Activated B cell treated with CpG ODN at 0.5 μM for 24 hours (primary cell): ENCODE data around the gene CDH15. TPM values are rescaled to one million over a fixed set of nuclear protein-coding genes. Genes with fewer than 3 reads are reported as not detected.
A peak's percentile ranks its signal among the peaks of the same experiment; 100 is the strongest.
"Not testable (repeated sequence)": the region's sequence is repeated elsewhere in the genome, so short reads cannot be mapped to it uniquely, and the experiment has no call there.

Experiments used
- ATAC-seq: fragments of 200-7000 bp; cut with Tn5 transposase; one replicate; pipeline ENCODE4 v1.10.0; 2021; ENCODE audit warnings: low read depth, mild to moderate bottlenecking, moderate library complexity
- CTCF ChIA-PET: fragments of 350-600 bp; sonication (Branson Sonifier 250); formaldehyde crosslinking; loops from one replicate; lab custom pipeline; 2021; ENCODE audit warnings: antibody characterized with exemption; lab: Charles Lee
- POLR2A ChIA-PET: fragments of 350-600 bp; sonication (Branson Sonifier 250); formaldehyde crosslinking; loops from one replicate; lab custom pipeline; 2021; ENCODE audit warnings: antibody characterized with exemption; lab: Charles Lee
- DNase-seq: peaks from one replicate; pipeline ENCODE4 v3.0.0; 2022
- H3K27ac Mint-ChIP-seq: one replicate; pipeline ENCODE4 v1.8.0; 2020; ENCODE audit warnings: mixed read lengths
- H3K27me3 Mint-ChIP-seq: one replicate; pipeline ENCODE4 v1.8.0; 2021; ENCODE audit warnings: mixed read lengths
- H3K36me3 Mint-ChIP-seq: one replicate; pipeline ENCODE4 v1.8.0; 2021; ENCODE audit warnings: low read depth, mixed read lengths
- H3K4me1 Mint-ChIP-seq: one replicate; pipeline ENCODE4 v1.8.0; 2021; ENCODE audit warnings: mixed read lengths
- H3K4me3 Mint-ChIP-seq: one replicate; pipeline ENCODE4 v1.8.0; 2020; ENCODE audit warnings: mild to moderate bottlenecking, mixed read lengths
- H3K9me3 Mint-ChIP-seq: one replicate; pipeline ENCODE4 v1.8.0; 2020; ENCODE audit warnings: mixed read lengths
- intact Hi-C: fragments of 100-400 bp; cut with micrococcal nuclease; formaldehyde crosslinking; loops from one replicate; pipeline ENCODE4 v1.15.1; 2024
- total RNA-seq: library from RNA; stranded (reverse); gene quantifications from 2 replicates; pipeline ENCODE4 v1.2.3, GENCODE V29; 2022
- TF ChIP-seq, protein P1 (sequence below): fragments of 200-600 bp; IDR thresholded peaks from one replicate; pipeline ENCODE4 v1.8.0; 2022; ENCODE audit warnings: antibody characterized with exemption, mild to moderate bottlenecking

The CDH15 gene
- total RNA-seq, 1 donor from 2014 or later, result not detected

DNA sequence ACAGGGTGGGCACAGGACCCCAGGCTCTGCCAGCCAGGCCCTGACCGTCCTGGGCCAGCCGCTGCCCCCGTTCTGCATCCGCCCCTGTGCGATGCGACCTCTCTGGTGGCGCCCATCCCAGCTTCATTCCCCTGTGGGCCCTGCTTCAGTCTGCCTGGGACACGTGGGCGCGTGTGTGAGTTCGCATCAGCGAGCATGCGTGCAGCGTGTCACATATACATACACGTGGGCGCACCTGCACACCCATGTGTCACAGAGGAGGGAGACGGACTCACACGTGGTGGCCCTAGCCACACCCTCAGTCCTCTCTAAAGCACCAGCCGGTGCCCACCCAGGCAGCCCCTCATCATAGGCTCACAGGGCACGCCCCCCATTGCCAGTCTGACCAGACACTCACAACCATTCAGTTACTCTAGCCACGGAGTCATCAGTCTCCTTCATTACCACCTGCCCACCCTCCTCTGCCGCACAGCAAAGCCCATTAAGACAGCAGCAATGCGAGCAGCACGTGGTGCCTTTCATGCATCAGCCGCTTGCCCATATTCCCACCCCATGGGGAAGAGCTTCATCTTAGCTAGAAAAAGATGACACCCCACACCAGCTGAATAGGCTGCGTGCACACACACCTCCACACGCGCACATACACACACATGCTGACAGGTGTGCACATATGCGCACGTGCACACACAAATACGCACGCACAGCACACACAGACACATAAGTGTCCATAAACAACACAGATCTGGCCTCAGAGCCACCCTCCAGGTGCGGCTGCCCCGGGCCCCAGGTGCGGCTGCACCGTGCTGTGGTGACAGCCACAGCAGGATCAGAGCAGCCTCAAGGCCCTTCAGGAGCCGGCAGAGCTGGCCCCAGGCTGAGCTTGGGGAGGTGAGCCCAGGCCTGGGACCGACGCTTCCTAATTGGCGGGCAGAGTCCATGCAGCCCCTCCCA, 9.5 kb upstream of the CDH15 start:
- Mint-ChIP-seq H3K9me3 (no peaks in the 10 kb centered on the region), H3K27ac (no peak overlapping the region), H3K36me3 (no peaks in the 10 kb centered on the region), H3K4me3 (peak overlapping the region; percentile 15), H3K27me3 (peaks cover 3% of the 10 kb centered on the region), H3K4me1 (peaks cover 18% of the 10 kb centered on the region)
- intact Hi-C loops, result no loop called here
- POLR2A ChIA-PET, result no interaction called here
- ATAC-seq (no peak), DNase-seq (no peak)
- TF ChIP-seq, protein P1, sequence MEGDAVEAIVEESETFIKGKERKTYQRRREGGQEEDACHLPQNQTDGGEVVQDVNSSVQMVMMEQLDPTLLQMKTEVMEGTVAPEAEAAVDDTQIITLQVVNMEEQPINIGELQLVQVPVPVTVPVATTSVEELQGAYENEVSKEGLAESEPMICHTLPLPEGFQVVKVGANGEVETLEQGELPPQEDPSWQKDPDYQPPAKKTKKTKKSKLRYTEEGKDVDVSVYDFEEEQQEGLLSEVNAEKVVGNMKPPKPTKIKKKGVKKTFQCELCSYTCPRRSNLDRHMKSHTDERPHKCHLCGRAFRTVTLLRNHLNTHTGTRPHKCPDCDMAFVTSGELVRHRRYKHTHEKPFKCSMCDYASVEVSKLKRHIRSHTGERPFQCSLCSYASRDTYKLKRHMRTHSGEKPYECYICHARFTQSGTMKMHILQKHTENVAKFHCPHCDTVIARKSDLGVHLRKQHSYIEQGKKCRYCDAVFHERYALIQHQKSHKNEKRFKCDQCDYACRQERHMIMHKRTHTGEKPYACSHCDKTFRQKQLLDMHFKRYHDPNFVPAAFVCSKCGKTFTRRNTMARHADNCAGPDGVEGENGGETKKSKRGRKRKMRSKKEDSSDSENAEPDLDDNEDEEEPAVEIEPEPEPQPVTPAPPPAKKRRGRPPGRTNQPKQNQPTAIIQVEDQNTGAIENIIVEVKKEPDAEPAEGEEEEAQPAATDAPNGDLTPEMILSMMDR, result no peak
- CTCF ChIA-PET, result no interaction called here

GRCh38 chr16:89163297-89163696, 8.3 kb upstream of the CDH15 start:
- CTCF ChIA-PET, result interaction anchor here (1.1 kb wide), 1 partner anchor 426 kb away, joined by 4 read pairs; no protein-coding TSS in a partner anchor
- Mint-ChIP-seq H3K4me3 (no peak overlapping the region), H3K27ac (no peak overlapping the region), H3K9me3 (no peaks in the 10 kb centered on the region), H3K27me3 (peaks cover 3% of the 10 kb centered on the region), H3K4me1 (peaks cover 23% of the 10 kb centered on the region), H3K36me3 (no peaks in the 10 kb centered on the region)
- TF ChIP-seq, protein P1, result no peak
- ATAC-seq (no peak), DNase-seq (no peak)
- intact Hi-C loops, result no loop called here
- POLR2A ChIA-PET, result interaction anchor here (0.7 kb wide), 1 partner anchor 150 kb away, joined by 4 read pairs; no protein-coding TSS in a partner anchor

DNA sequence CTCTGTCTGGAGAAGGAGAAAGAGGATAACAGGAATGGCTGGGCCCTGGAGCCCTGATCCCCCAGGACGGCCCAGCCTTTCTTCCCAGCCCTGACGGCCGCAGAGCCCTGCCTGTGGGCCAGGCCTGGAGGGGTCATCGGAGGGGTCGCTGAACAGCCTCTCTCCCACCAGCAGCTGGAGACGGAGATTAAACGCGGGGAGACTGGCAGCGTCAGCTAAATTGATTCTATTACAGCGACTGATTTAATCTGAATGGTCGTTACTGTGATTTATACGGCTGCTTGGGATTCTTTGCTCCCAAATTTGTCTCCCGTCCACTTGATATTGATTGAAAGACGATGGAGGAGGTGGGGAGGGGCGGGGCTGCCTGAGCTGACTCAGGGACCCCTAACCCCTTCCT, 7.1 kb upstream of the CDH15 start:
- no peak overlapping the region for H3K27ac Mint-ChIP-seq
- peaks cover 23% of the 10 kb centered on the region for H3K4me1 Mint-ChIP-seq
- ChIA-PET CTCF (interaction anchor here (1.0 to 1.1 kb wide), 2 partner anchors 427 kb away, joined by 3 to 4 read pairs; no protein-coding TSS in a partner anchor), POLR2A (interaction anchor here (0.6 kb wide), 1 partner anchor 279 kb away, joined by 5 read pairs; no protein-coding TSS in a partner anchor)
- peaks cover 3% of the 10 kb centered on the region for H3K27me3 Mint-ChIP-seq
- intact Hi-C loops, result no loop called here
- H3K9me3 Mint-ChIP-seq, result no peaks in the 10 kb centered on the region
- H3K36me3 Mint-ChIP-seq, result no peaks in the 10 kb centered on the region
- DNase-seq (no peak), ATAC-seq (no peak)
- TF ChIP-seq, protein P1, result no peak
- no peak overlapping the region for H3K4me3 Mint-ChIP-seq

GRCh38 chr16:89164847-89165680, 6.5 kb upstream of the CDH15 start:
- ATAC-seq (no peak), DNase-seq (no peak)
- H3K9me3 Mint-ChIP-seq, result no peaks in the 10 kb centered on the region
- TF ChIP-seq, protein P1, result no peak
- peaks cover 3% of the 10 kb centered on the region for H3K27me3 Mint-ChIP-seq
- intact Hi-C loops, result no loop called here
- ChIA-PET POLR2A (interaction anchor here (0.6 kb wide), 1 partner anchor 279 kb away, joined by 5 read pairs; no protein-coding TSS in a partner anchor), CTCF (interaction anchor here (1.0 kb wide), 1 partner anchor 428 kb away, joined by 3 read pairs; no protein-coding TSS in a partner anchor)
- no peak overlapping the region for H3K27ac Mint-ChIP-seq
- H3K4me1 Mint-ChIP-seq, result peaks cover 23% of the 10 kb centered on the region
- H3K36me3 Mint-ChIP-seq, result no peaks in the 10 kb centered on the region
- no peak overlapping the region for H3K4me3 Mint-ChIP-seq

DNA sequence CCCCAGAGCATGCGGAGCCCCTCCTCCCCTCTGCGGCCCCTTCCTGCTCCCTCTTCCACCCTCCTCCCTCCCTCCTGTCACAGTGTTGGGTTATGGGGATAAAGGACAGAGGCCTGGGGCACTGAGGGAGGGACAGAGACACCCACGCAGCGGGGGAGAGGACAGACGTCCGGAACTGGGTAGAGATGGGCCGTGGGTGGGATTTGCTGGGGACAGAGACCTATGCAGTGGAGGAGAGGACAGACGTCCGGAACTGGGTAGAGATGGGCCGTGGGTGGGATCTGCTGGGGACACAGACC, 5.9 kb upstream of the CDH15 start:
- intact Hi-C loops, H3K27ac Mint-ChIP-seq, POLR2A ChIA-PET, H3K27me3 Mint-ChIP-seq, H3K4me3 Mint-ChIP-seq, H3K9me3 Mint-ChIP-seq, DNase-seq, H3K36me3 Mint-ChIP-seq, ATAC-seq: not testable (repeated sequence)
- CTCF ChIA-PET, result interaction anchor here (1.0 kb wide), 1 partner anchor 428 kb away, joined by 3 read pairs; no protein-coding TSS in a partner anchor
- H3K4me1 Mint-ChIP-seq, result peaks cover 27% of the 10 kb centered on the region
